K562 (cell line): ENCODE data around the gene SLC35G3.
"Not testable (repeated sequence)": the region's sequence is repeated elsewhere in the genome, so short reads cannot be mapped to it uniquely, and the experiment has no call there.

ENCODE experiments used
- GATAD2A ChIP-seq: fragments of 450-650 bp; IDR thresholded peaks from 2 replicates; pipeline ENCODE4 v1.6.1; 2017
- HDAC2 ChIP-seq: fragments of 450-650 bp; IDR thresholded peaks from 2 replicates; pipeline ENCODE4 v1.6.1; 2016; ENCODE audit warnings: mild to moderate bottlenecking
- MAZ ChIP-seq, 2 experiments: fragments of 450-650 bp in 1 of 2; sonication (generic) in 1 of 2; formaldehyde crosslinking; IDR thresholded peaks in 1 of 2; conservative IDR thresholded peaks in 1 of 2; 2 replicates each; pipeline versions ENCODE4 v1.4.0 to v1.5.0; 2020; ENCODE audit warnings: mild to moderate bottlenecking in 1 of 2, missing genetic modification reagents in 1 of 2
- MEIS2 ChIP-seq: fragments of 450-650 bp; IDR thresholded peaks from 2 replicates; pipeline ENCODE4 v1.6.1; 2014; ENCODE audit warnings: mild to moderate bottlenecking; ENCODE audit not compliant: partially characterized antibody
- RFX7 ChIP-seq: fragments of 250-450 bp; sonication (Bioruptor Pico); IDR thresholded peaks from 2 replicates; pipeline ENCODE4 v1.5.1; 2021; ENCODE audit warnings: mild to moderate bottlenecking
- SREBF2 ChIP-seq: sonication (generic); formaldehyde crosslinking; IDR thresholded peaks from 2 replicates; pipeline ENCODE4 v1.4.0; 2020; ENCODE audit warnings: mild to moderate bottlenecking, missing genetic modification reagents
- TCF3 ChIP-seq: sonication (generic); formaldehyde crosslinking; IDR thresholded peaks from 2 replicates; pipeline ENCODE4 v1.4.0; 2020; ENCODE audit warnings: mild to moderate bottlenecking, missing genetic modification reagents
- TGIF2 ChIP-seq: sonication (generic); formaldehyde crosslinking; IDR thresholded peaks from 2 replicates; pipeline ENCODE4 v1.8.1; 2022; ENCODE audit warnings: mild to moderate bottlenecking, missing genetic modification reagents, moderate library complexity
- TRIM28 ChIP-seq: fragments of 450-650 bp; IDR thresholded peaks from 2 replicates; pipeline ENCODE4 v1.6.1; 2017
- ZBED1 ChIP-seq: IDR thresholded peaks from 2 replicates; pipeline ENCODE4 v1.6.1; 2014
- TF ChIP-seq, protein P1 (sequence below), 3 experiments: IDR thresholded peaks in 2 of 3; conservative IDR thresholded peaks in 1 of 3; 2 replicates each; pipeline ENCODE4 v1.5.1; 2011 to 2012; ENCODE audit warnings: low read length in 3 of 3, mild to moderate bottlenecking in 3 of 3, control low read depth in 2 of 3, improper control_type of control experiment in 1 of 3, inconsistent platforms in 1 of 3, low read depth in 1 of 3, mixed read lengths in 1 of 3, moderate library complexity in 1 of 3; ENCODE audit not compliant: insufficient read depth in 2 of 3

DNA sequence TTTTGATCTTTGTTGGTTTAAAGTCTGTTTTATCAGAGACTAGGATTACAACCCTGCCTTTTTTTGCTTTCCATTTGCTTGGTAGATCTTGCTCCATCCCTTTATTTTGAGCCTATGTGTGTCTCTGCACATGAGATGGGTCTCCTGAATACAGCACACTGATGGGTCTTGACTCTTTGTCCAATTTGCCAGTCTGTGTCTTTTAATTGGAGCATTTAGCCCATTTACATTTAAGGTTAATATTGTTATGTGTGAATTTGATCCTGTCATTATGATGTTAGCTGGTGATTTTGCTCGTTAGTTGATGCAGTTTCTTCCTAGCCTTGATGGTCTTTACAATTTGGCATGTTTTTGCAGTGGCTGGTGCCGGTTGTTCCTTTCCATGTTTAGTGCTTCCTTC lies 8.4 kb upstream of the SLC35G3 start:
- not testable (repeated sequence) for TF ChIP-seq MEIS2; TGIF2 (CRISPR knock-in tag); RFX7; HDAC2; ZBED1; MAZ (CRISPR knock-in tag; conservative IDR thresholded peaks at IDR 0.05 in 1 of 2, IDR thresholded peaks at IDR 0.05 in 1 of 2); SREBF2 (CRISPR knock-in tag); GATAD2A; TRIM28; TCF3
- TF ChIP-seq, protein P1, sequence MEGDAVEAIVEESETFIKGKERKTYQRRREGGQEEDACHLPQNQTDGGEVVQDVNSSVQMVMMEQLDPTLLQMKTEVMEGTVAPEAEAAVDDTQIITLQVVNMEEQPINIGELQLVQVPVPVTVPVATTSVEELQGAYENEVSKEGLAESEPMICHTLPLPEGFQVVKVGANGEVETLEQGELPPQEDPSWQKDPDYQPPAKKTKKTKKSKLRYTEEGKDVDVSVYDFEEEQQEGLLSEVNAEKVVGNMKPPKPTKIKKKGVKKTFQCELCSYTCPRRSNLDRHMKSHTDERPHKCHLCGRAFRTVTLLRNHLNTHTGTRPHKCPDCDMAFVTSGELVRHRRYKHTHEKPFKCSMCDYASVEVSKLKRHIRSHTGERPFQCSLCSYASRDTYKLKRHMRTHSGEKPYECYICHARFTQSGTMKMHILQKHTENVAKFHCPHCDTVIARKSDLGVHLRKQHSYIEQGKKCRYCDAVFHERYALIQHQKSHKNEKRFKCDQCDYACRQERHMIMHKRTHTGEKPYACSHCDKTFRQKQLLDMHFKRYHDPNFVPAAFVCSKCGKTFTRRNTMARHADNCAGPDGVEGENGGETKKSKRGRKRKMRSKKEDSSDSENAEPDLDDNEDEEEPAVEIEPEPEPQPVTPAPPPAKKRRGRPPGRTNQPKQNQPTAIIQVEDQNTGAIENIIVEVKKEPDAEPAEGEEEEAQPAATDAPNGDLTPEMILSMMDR (IDR thresholded peaks at IDR 0.05 in 2 of 3, conservative IDR thresholded peaks at IDR 0.05 in 1 of 3; ENCODE audit: insufficient read depth in 2 of 3, low read depth in 1 of 3, low read length in 3 of 3): not testable (repeated sequence)
